NT2/D1 (cell line): ENCODE results near the gene LMOD3.

ENCODE experiments used
- SUZ12 ChIP-seq: IDR thresholded peaks from 2 replicates; pipeline ENCODE4 v1.6.1; 2011; ENCODE audit not compliant: insufficient read length, insufficient read depth; ENCODE audit errors: extremely low read depth
- ZNF274 ChIP-seq: IDR thresholded peaks from 2 replicates; pipeline ENCODE4 v1.6.1; 2011; ENCODE audit warnings: mild to moderate bottlenecking, low read depth, low read length

DNA sequence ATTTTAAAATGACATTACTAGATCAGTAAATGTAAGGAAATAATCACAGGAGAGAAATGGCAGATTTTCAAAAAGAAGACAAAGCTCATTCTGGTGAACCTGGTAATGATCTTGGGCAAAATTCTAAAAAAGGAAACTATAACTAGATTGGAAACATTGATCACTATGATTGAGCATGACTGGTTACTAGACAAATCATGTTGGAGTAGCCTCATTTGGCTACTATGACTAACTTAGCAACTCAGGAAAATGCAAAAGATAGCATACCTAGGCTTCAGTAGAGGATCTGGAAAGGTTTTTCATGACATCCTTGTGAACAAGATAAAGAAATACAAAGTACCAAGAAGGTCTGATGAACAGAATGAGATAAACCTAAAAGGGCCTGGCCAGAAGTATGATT, 62.7 kb downstream of the LMOD3 start:
- no peak for TF ChIP-seq ZNF274
- TF ChIP-seq SUZ12 = no peak
